GM19397 (cell line): ENCODE data around the gene HIGD1A.

Source experiments
- ATAC-seq: cut with Tn5 transposase; IDR thresholded peaks from one replicate; pipeline ENCODE4 v1.9.1; 2021; ENCODE audit warnings: mild to moderate bottlenecking, moderate library complexity; ENCODE audit not compliant: unreplicated experiment

The HIGD1A gene

GRCh38 chr3:42801784-42802183, 2.5 kb downstream of the HIGD1A start:
- no peak for ATAC-seq

- ATAC-seq, result no peak
Observed at GRCh38 chr3:42801048-42801620, 3.2 kb downstream of the HIGD1A start.

DNA sequence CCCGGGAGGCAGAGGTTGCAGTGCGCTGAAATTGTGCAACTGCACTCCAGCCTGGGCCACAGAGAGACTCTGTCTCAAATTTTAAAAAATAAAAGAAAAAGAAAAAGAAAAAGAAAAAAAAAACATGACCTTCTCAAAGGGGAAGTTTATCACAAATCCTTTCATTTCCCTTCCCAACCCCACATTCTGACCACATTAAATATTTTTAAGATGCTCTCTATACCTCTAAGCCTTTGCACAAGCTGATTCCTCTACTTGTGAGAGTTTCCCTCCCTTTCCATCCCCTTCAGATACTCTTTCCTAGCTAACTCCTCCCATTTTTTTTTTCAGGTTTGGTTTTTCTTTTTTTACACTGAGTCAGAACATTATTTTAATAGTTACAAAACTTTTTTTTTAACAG, 4.0 kb downstream of the HIGD1A start:
- no peak for ATAC-seq

DNA sequence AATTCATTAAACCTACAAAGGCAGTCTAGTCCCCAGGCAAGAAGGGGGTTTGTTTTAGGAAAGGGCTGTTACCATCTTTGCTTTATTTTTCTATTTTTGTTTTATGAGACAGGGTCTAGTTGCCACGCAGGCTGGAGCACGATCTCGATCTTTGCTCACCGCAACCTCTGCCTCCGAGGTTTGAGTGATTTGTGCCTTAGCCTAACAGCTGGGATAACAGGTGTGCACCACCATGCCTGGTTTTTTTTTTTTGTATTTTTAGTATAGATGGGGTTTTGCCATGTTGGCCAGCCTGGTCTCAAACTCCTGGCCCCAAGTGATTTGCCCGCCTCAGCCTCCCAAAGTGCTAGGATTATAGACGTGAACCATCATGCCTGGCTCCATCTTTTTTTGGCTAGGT, 4.9 kb downstream of the HIGD1A start:
- ATAC-seq, result no peak

- no peak for ATAC-seq
Observed at GRCh38 chr3:42796332-42796885, 7.9 kb downstream of the HIGD1A start.

DNA sequence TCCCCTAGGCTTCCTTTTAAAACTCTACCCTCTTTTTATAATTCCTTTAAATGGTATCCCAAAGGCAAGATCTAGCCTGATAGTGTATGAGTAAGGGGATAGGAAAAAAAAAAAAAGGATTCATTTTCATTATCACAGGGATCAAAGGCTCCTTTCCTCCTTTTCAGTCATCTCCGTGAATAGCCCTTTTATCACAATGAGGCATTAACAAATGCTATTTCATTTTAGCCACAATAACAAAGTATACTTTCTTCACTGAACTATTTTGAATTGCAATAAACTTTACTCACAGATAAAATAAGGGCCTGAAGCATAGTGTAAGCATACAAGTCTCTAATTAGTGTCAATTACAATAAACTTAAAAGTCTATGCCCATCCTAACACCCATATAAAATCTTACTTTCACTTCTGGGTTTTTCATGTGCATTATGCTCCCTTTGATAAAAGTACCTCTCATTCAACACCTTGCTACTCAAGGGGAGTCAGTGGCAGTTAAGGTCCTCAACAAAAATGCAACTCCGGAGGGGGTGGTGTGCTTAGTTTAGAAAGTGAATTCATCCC, 8.6 kb downstream of the HIGD1A start:
- no peak for ATAC-seq

DNA sequence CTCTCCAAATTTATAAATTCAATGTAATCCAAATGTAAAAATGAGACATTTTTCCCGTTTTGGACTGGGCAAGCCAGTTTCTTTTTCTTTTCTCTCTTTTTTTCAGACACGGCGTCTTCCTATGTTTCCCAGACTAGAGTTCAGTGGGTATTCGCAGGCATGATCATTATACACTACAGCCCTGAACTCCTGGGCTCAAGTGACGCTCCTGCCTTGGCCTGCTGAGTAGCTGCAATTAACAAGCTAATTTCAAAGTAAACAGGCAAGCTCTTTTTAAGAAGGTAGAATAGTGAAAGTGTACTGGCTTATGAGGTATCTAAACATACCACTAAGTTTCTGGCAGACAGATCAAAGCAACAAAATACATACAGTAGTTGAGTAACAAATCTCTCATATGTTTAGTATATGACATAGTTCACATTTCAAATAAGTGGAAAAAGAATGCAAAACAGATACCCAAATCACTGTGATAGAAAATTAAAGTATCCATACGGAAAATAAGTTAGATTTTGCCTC, 13.5 kb downstream of the HIGD1A start:
- ATAC-seq, result no peak

- no peak for ATAC-seq
Observed at GRCh38 chr3:42786631-42787030, 17.7 kb downstream of the HIGD1A start.

GRCh38 chr3:42786212-42786611, 18.1 kb downstream of the HIGD1A start:
- no peak for ATAC-seq

DNA sequence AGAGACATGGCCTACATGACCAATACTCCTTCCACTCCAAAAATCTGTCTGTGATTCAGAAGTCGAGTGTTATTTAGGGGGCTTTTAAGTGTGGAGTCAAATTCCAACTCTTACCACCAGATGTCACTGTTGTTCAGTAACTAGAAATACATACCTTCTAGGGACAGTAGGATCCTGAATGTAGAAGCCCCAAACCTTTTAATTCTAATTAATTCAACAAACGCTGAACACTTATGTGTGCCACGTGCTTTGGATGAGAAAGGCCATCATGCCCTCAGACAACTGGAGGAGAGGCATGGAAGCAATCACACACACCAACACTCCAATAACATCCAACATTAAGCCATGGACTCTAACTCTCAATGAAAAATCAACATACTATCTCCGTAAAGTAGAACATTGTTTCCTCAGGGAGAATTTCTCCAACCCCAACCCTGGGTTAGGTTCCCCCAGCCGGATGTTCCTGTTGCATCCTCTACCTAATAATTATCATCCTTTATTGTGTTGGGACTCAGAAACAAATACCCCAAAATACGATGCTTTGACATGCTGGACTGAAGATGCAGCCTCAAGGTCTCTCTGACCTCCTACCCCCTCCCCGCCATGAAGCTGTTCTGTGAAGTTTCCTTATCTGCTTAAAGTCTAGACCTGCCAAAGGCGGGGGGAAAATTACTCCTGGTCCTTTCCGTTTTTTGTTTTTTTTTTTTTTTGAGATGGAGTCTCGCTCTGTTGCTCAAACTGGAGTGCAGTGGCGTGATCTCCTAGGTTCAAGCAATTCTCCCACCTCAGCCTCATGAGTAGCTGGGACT, 23.2 kb downstream of the HIGD1A start:
- no peak for ATAC-seq

GRCh38 chr3:42780398-42780797, 23.9 kb downstream of the HIGD1A start:
- ATAC-seq, result no peak

- no peak for ATAC-seq
Observed at GRCh38 chr3:42778644-42779043, 25.6 kb downstream of the HIGD1A start.

DNA sequence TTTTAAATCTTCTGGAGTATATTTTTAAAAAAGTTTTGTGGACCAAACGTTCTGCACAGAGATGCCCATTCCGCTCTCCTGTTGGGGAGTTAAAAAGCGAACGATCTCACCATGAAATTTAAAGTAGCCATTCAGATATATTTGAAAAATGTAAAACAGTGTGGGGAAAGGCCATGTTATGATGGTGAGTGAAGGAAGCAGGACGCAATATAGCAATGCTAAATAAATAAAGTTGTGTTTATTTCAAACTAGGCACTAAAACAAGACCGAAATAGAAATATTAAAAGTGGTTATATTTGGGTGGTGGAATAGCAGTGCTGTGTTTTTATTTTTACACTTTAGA, 30.9 kb downstream of the HIGD1A start:
- peak; percentile 12 for ATAC-seq

GRCh38 chr3:42772670-42773408, 31.5 kb downstream of the HIGD1A start, which contains the start of gene CCDC13:
TSS of gene CCDC13 (minus strand) at chr3:42773253. CDS start at chr3:42758345, 14,908 bp downstream.
- peak; percentile 99 for ATAC-seq

DNA sequence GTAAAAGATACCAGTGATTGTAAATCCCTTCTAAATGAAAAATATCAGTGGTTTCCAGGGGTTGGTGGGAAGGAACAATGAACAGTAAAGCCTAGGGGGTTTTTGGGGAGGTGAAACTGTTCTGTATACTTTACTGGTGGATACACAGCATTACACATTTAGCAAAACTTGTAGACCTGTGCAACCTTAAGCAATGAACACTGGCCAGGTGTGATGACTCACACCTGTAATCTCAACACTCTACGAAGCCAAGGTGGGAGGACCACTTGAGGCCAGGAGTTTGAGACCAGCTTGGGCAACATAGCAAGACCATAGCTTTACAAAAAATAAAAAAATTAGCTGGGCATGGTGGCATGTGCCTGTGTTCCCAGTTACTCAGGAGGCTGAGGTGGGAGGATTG, 33.0 kb downstream of the HIGD1A start:
- ATAC-seq, result no peak

- no peak for ATAC-seq
Observed at GRCh38 chr3:42769477-42770131, 34.7 kb downstream of the HIGD1A start.

DNA sequence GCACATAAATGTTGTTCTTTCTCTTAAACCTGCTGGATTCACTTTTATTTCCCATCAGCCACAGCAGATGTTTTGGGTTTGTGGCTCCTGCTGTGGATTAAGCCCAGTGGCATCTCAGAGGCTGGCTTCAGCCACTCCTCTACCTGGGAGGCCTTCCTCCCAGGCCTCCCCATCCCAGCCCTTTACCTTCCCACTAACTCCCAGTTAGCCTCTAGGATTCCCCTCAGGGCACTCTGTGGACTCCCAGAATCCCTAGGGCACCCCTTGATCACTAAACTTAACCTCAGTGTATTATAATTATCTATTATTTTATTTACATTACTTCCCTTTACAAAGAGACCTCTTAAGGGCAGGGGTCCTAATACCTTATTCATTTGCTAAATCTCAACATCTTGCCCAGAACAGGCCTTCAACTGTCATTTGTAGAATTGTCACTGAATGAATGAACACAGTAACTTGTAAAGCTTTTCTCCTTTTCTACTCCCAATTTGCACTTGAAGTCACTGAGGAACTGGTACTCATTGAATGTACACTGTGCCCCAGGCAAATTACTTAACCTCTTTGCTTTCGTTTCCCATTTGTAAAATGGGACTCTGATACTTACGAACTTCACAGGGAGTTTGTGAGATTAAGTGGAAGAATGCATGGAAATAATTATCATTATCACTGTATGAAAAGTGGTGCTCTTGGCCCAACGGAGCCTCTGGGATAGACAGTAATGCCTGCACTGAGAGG, 39.6 kb downstream of the HIGD1A start:
- ATAC-seq, result no peak

DNA sequence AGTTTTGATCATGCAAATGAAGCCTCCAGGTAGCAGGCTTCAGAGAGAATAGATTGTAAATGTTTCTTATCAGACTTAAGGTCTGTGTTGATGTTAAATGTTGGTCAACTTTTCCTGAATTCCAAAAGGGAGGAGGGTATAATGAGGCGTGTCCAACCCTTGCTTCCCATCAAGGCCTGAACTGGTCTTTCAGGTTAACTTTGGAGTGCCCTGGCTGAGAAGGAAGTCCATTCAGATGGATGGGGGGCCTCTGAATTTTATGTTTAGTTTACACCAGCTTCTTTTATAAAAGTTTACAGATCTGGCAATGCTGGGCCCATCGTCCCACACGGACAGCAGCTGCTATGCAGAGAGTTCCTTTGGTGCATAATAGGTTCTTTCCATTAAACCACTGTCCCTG, 40.2 kb downstream of the HIGD1A start:
- no peak for ATAC-seq

- no peak for ATAC-seq
Observed at GRCh38 chr3:42763021-42763420, 41.3 kb downstream of the HIGD1A start.
